ENCODE measurements around the gene FAP.

Gene FAP

GRCh38 chr2:162258169-162258568 lies 14.9 kb upstream of the FAP start:
- Histone ChIP-seq H3K27ac (ENCODE audit: low read depth, low read length) (no peak overlapping the region), H3K27me3 (ENCODE audit: control insufficient read depth in 1 of 2, insufficient read depth in 2 of 2, low read length in 2 of 2) (no peaks in the 10 kb centered on the region), H3K4me1 (ENCODE audit: insufficient read depth, low read length) (no peaks in the 10 kb centered on the region), H3K4me3 (ENCODE audit: low read depth in 1 of 2, low read length in 2 of 2) (no peak overlapping the region), H3K9ac (ENCODE audit: low read length) (no peak overlapping the region), H3K9me3 (ENCODE audit: low read length) (no peaks in the 10 kb centered on the region), H3K36me3 (ENCODE audit: insufficient read depth, low read length) (no peaks in the 10 kb centered on the region)

GRCh38 chr2:162257425-162257824 lies 14.2 kb upstream of the FAP start:
- Histone ChIP-seq H3K36me3 (ENCODE audit: insufficient read depth, low read length) (no peaks in the 10 kb centered on the region), H3K9ac (ENCODE audit: low read length) (no peak overlapping the region), H3K27me3 (ENCODE audit: control insufficient read depth in 1 of 2, insufficient read depth in 2 of 2, low read length in 2 of 2) (no peaks in the 10 kb centered on the region), H3K9me3 (ENCODE audit: low read length) (no peaks in the 10 kb centered on the region), H3K4me1 (ENCODE audit: insufficient read depth, low read length) (no peaks in the 10 kb centered on the region), H3K27ac (ENCODE audit: low read depth, low read length) (no peak overlapping the region), H3K4me3 (ENCODE audit: low read depth in 1 of 2, low read length in 2 of 2) (no peak overlapping the region)

- no peaks in the 10 kb centered on the region for H3K9me3 ChIP-seq (ENCODE audit: low read length)
- H3K27me3 ChIP-seq (ENCODE audit: control insufficient read depth in 1 of 2, insufficient read depth in 2 of 2, low read length in 2 of 2): no peaks in the 10 kb centered on the region
- H3K27ac ChIP-seq (ENCODE audit: low read depth, low read length): no peak overlapping the region
- H3K36me3 ChIP-seq (ENCODE audit: insufficient read depth, low read length): no peaks in the 10 kb centered on the region
- no peak overlapping the region for H3K9ac ChIP-seq (ENCODE audit: low read length)
- no peaks in the 10 kb centered on the region for H3K4me1 ChIP-seq (ENCODE audit: insufficient read depth, low read length)
- no peak overlapping the region for H3K4me3 ChIP-seq (ENCODE audit: low read depth in 1 of 2, low read length in 2 of 2)
Measured at GRCh38 chr2:162256591-162256991, 13.3 kb upstream of the FAP start.

GRCh38 chr2:162254236-162254871 lies 11.1 kb upstream of the FAP start:
- Histone ChIP-seq H3K4me3 (ENCODE audit: low read depth in 1 of 2, low read length in 2 of 2) (no peak overlapping the region), H3K27me3 (ENCODE audit: control insufficient read depth in 1 of 2, insufficient read depth in 2 of 2, low read length in 2 of 2) (no peaks in the 10 kb centered on the region), H3K9me3 (ENCODE audit: low read length) (no peaks in the 10 kb centered on the region), H3K4me1 (ENCODE audit: insufficient read depth, low read length) (no peaks in the 10 kb centered on the region), H3K9ac (ENCODE audit: low read length) (no peak overlapping the region), H3K36me3 (ENCODE audit: insufficient read depth, low read length) (no peaks in the 10 kb centered on the region), H3K27ac (ENCODE audit: low read depth, low read length) (no peak overlapping the region)

- Histone ChIP-seq H3K4me3 (ENCODE audit: low read depth in 1 of 2, low read length in 2 of 2) (no peak overlapping the region), H3K4me1 (ENCODE audit: insufficient read depth, low read length) (no peaks in the 10 kb centered on the region), H3K36me3 (ENCODE audit: insufficient read depth, low read length) (no peaks in the 10 kb centered on the region), H3K27me3 (ENCODE audit: control insufficient read depth in 1 of 2, insufficient read depth in 2 of 2, low read length in 2 of 2) (no peaks in the 10 kb centered on the region), H3K9me3 (ENCODE audit: low read length) (no peaks in the 10 kb centered on the region), H3K9ac (ENCODE audit: low read length) (no peak overlapping the region), H3K27ac (ENCODE audit: low read depth, low read length) (no peak overlapping the region)
Measured at GRCh38 chr2:162253435-162253834, 10.2 kb upstream of the FAP start.

- Histone ChIP-seq H3K4me1 (ENCODE audit: insufficient read depth, low read length) (no peaks in the 10 kb centered on the region), H3K27ac (ENCODE audit: low read depth, low read length) (no peak overlapping the region)
Measured at GRCh38 chr2:162252153-162252552, 8.9 kb upstream of the FAP start.

GRCh38 chr2:162245781-162246180 lies 2.5 kb upstream of the FAP start:
- Histone ChIP-seq H3K36me3 (ENCODE audit: insufficient read depth, low read length) (no peaks in the 10 kb centered on the region), H3K27me3 (ENCODE audit: control insufficient read depth in 1 of 2, insufficient read depth in 2 of 2, low read length in 2 of 2) (no peaks in the 10 kb centered on the region), H3K27ac (ENCODE audit: low read depth, low read length) (no peak overlapping the region), H3K4me3 (ENCODE audit: low read depth in 1 of 2, low read length in 2 of 2) (no peak overlapping the region), H3K9ac (ENCODE audit: low read length) (no peak overlapping the region), H3K9me3 (ENCODE audit: low read length) (no peaks in the 10 kb centered on the region), H3K4me1 (ENCODE audit: insufficient read depth, low read length) (peaks cover 33% of the 10 kb centered on the region)

More at GRCh38 chr2:162252153-162252552, 8.9 kb upstream of the FAP start:
- no peaks in the 10 kb centered on the region for H3K27me3 ChIP-seq (ENCODE audit: control insufficient read depth in 1 of 2, insufficient read depth in 2 of 2, low read length in 2 of 2)
- H3K4me3 ChIP-seq (ENCODE audit: low read depth in 1 of 2, low read length in 2 of 2): no peak overlapping the region
- H3K9me3 ChIP-seq (ENCODE audit: low read length): no peaks in the 10 kb centered on the region
- no peaks in the 10 kb centered on the region for H3K36me3 ChIP-seq (ENCODE audit: insufficient read depth, low read length)
- H3K9ac ChIP-seq (ENCODE audit: low read length): no peak overlapping the region

- Histone ChIP-seq H3K27me3 (ENCODE audit: control insufficient read depth in 1 of 2, insufficient read depth in 2 of 2, low read length in 2 of 2) (no peaks in the 10 kb centered on the region), H3K9me3 (ENCODE audit: low read length) (no peaks in the 10 kb centered on the region), H3K36me3 (ENCODE audit: insufficient read depth, low read length) (no peaks in the 10 kb centered on the region), H3K4me3 (ENCODE audit: low read depth in 1 of 2, low read length in 2 of 2) (no peak overlapping the region), H3K9ac (ENCODE audit: low read length) (no peak overlapping the region), H3K27ac (ENCODE audit: low read depth, low read length) (peak overlapping the region; percentile 44), H3K4me1 (ENCODE audit: insufficient read depth, low read length) (peaks cover 33% of the 10 kb centered on the region)
Measured at GRCh38 chr2:162245061-162245460, 1.8 kb upstream of the FAP start.

- Histone ChIP-seq H3K9ac (ENCODE audit: low read length) (no peak overlapping the region), H3K9me3 (ENCODE audit: low read length) (no peaks in the 10 kb centered on the region), H3K4me3 (ENCODE audit: low read depth in 1 of 2, low read length in 2 of 2) (no peak overlapping the region), H3K27ac (ENCODE audit: low read depth, low read length) (peak overlapping the region; percentile 44), H3K36me3 (ENCODE audit: insufficient read depth, low read length) (no peaks in the 10 kb centered on the region), H3K27me3 (ENCODE audit: control insufficient read depth in 1 of 2, insufficient read depth in 2 of 2, low read length in 2 of 2) (no peaks in the 10 kb centered on the region), H3K4me1 (ENCODE audit: insufficient read depth, low read length) (peaks cover 33% of the 10 kb centered on the region)
Measured at GRCh38 chr2:162244541-162245031, 1.3 kb upstream of the FAP start.

- peak overlapping the region; percentile 1 for H3K27ac ChIP-seq (ENCODE audit: low read depth, low read length)
- no peaks in the 10 kb centered on the region for H3K27me3 ChIP-seq (ENCODE audit: control insufficient read depth in 1 of 2, insufficient read depth in 2 of 2, low read length in 2 of 2)
- peaks cover 33% of the 10 kb centered on the region for H3K4me1 ChIP-seq (ENCODE audit: insufficient read depth, low read length)
- no peaks in the 10 kb centered on the region for H3K36me3 ChIP-seq (ENCODE audit: insufficient read depth, low read length)
- no peak overlapping the region for H3K9ac ChIP-seq (ENCODE audit: low read length)
- H3K9me3 ChIP-seq (ENCODE audit: low read length): no peaks in the 10 kb centered on the region
- H3K4me3 ChIP-seq (ENCODE audit: low read depth in 1 of 2, low read length in 2 of 2): peak overlapping the region in 1 of 2 donors; percentile 20
Measured at GRCh38 chr2:162243715-162244114, 470 bp upstream of the FAP start.

GRCh38 chr2:162242586-162243280 lies 512 bp downstream of the FAP start:
- peak overlapping the region; percentile 1 for H3K27ac ChIP-seq (ENCODE audit: low read depth, low read length)
- H3K36me3 ChIP-seq (ENCODE audit: insufficient read depth, low read length): no peaks in the 10 kb centered on the region
- peaks cover 33% of the 10 kb centered on the region for H3K4me1 ChIP-seq (ENCODE audit: insufficient read depth, low read length)
- no peaks in the 10 kb centered on the region for H3K9me3 ChIP-seq (ENCODE audit: low read length)
- no peaks in the 10 kb centered on the region for H3K27me3 ChIP-seq (ENCODE audit: control insufficient read depth in 1 of 2, insufficient read depth in 2 of 2, low read length in 2 of 2)
- H3K4me3 ChIP-seq (ENCODE audit: low read depth in 1 of 2, low read length in 2 of 2): peak overlapping the region in 1 of 2 donors; percentile 20
- no peak overlapping the region for H3K9ac ChIP-seq (ENCODE audit: low read length)

- H3K4me3 ChIP-seq (ENCODE audit: low read depth in 1 of 2, low read length in 2 of 2): no peak overlapping the region
- H3K9ac ChIP-seq (ENCODE audit: low read length): no peak overlapping the region
- no peaks in the 10 kb centered on the region for H3K27me3 ChIP-seq (ENCODE audit: control insufficient read depth in 1 of 2, insufficient read depth in 2 of 2, low read length in 2 of 2)
- H3K9me3 ChIP-seq (ENCODE audit: low read length): no peaks in the 10 kb centered on the region
- no peaks in the 10 kb centered on the region for H3K36me3 ChIP-seq (ENCODE audit: insufficient read depth, low read length)
- no peak overlapping the region for H3K27ac ChIP-seq (ENCODE audit: low read depth, low read length)
- H3K4me1 ChIP-seq (ENCODE audit: insufficient read depth, low read length): peaks cover 33% of the 10 kb centered on the region
Measured at GRCh38 chr2:162241571-162241970, 1.7 kb downstream of the FAP start.

Measured in muscle layer of colon (tissue), 2 donors.